ENCODE data around the gene TIMP3. TPM values are rescaled to one million over a fixed set of nuclear protein-coding genes. Genes with fewer than 3 reads are reported as not detected.

Gene TIMP3
- polyA plus RNA-seq, 1 of the 3 experiments (the other 2 are of a cell fraction), result 26.1 TPM

DNA sequence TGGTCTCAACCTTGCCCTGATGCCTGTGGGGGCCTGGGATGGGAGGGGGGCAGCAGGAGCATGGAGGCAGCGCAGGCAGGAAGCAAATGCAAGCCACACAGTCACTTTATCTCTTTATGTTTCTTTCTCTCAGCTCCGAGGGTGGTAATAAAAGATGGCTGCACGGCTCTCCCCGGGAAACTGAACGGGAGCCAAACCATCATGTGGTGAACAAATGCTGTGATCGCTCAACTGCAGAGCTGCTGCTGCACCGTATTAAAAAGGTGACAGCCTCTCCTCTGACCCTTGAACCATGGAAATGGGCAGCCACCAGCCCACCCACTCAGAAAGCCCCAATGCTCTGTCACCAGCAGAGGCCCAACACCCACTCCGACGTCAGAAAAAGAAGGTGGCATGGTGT is 110.0 kb downstream of the TIMP3 start:
- POLR2A ChIA-PET, result no interaction called here
- Histone ChIP-seq H3K9ac (no peak overlapping the region), H3K4me3 (ENCODE audit: low read depth in 2 of 2, low read length in 1 of 2) (no peak overlapping the region), H3K79me2 (ENCODE audit: insufficient read depth) (no peaks in the 10 kb centered on the region), H2AFZ (ENCODE audit: low read depth) (no peak overlapping the region), H3K9me3 (no peaks in the 10 kb centered on the region), H4K20me1 (ENCODE audit: insufficient read depth) (no peaks in the 10 kb centered on the region), H3F3A (replicated peaks; ENCODE audit: insufficient read depth) (no peaks in the 10 kb centered on the region), H3K27me3 (ENCODE audit: insufficient read depth) (no peaks in the 10 kb centered on the region), H3K4me1 (ENCODE audit: control insufficient read depth in 1 of 2, insufficient read depth in 2 of 2, low read depth in 1 of 2, low read length in 1 of 2) (peaks cover 0 to 8% of the 10 kb centered on the region in 2 experiments; a peak in 1 of 4 replicates), H3K9me2 (no peaks in the 10 kb centered on the region), H3K36me3 (replicated peaks in 1 of 2; ENCODE audit: control insufficient read depth in 1 of 2, insufficient read depth in 2 of 2, low read length in 1 of 2) (no peaks in the 10 kb centered on the region), H3K27ac (ENCODE audit: low read depth in 2 of 2, low read length in 1 of 2) (no peak overlapping the region; a peak in 1 of 4 replicates), H3K4me2 (no peak overlapping the region)
- WGBS (ENCODE audit: low lambda C conversion rate), result 46% methylated on average over 9 of the region's 9 CpGs
- no peak for DNase-seq
- CTCF ChIA-PET, result interaction anchor here (0.8 to 2.1 kb wide), 6 partner anchors 7 to 383 kb away, joined by 3 to 10 read pairs (median 3); no protein-coding TSS in a partner anchor
- TF ChIP-seq MXI1 (IDR thresholded peaks at IDR 0.05; ENCODE audit: low read depth, low read length) (no peak), POLR2AphosphoS5 (IDR thresholded peaks at IDR 0.05; ENCODE audit: low read depth, low read length) (no peak), FOSL2 (IDR thresholded peaks at IDR 0.05; ENCODE audit: borderline replicate concordance, low read depth) (no peak), GABPA (IDR thresholded peaks at IDR 0.05; ENCODE audit: low read depth) (no peak), NRF1 (IDR thresholded peaks at IDR 0.05; ENCODE audit: low read depth, low read length) (no peak), TEAD4 (IDR thresholded peaks at IDR 0.05; ENCODE audit: borderline replicate concordance, insufficient read depth) (no peak), NFIC (IDR thresholded peaks at IDR 0.05; ENCODE audit: borderline replicate concordance) (no peak), TCF12 (IDR thresholded peaks at IDR 0.05) (no peak), RAD21 (IDR thresholded peaks at IDR 0.05; ENCODE audit: low read length) (no peak)
- TF ChIP-seq, protein P1, sequence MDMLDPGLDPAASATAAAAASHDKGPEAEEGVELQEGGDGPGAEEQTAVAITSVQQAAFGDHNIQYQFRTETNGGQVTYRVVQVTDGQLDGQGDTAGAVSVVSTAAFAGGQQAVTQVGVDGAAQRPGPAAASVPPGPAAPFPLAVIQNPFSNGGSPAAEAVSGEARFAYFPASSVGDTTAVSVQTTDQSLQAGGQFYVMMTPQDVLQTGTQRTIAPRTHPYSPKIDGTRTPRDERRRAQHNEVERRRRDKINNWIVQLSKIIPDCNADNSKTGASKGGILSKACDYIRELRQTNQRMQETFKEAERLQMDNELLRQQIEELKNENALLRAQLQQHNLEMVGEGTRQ (IDR thresholded peaks at IDR 0.05; ENCODE audit: borderline replicate concordance, low read depth, low read length), result no peak
- TF ChIP-seq, protein P2, sequence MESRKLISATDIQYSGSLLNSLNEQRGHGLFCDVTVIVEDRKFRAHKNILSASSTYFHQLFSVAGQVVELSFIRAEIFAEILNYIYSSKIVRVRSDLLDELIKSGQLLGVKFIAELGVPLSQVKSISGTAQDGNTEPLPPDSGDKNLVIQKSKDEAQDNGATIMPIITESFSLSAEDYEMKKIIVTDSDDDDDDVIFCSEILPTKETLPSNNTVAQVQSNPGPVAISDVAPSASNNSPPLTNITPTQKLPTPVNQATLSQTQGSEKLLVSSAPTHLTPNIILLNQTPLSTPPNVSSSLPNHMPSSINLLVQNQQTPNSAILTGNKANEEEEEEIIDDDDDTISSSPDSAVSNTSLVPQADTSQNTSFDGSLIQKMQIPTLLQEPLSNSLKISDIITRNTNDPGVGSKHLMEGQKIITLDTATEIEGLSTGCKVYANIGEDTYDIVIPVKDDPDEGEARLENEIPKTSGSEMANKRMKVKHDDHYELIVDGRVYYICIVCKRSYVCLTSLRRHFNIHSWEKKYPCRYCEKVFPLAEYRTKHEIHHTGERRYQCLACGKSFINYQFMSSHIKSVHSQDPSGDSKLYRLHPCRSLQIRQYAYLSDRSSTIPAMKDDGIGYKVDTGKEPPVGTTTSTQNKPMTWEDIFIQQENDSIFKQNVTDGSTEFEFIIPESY (IDR thresholded peaks at IDR 0.05; ENCODE audit: borderline replicate concordance, low read depth), result no peak

Measured in SK-N-SH (cell line).